ENCODE data around the gene ABHD16A. TPM values are rescaled to one million over a fixed set of nuclear protein-coding genes. Genes with fewer than 3 reads are reported as not detected.

ABHD16A gene
- total and polyA plus RNA-seq, 2 of the 13 experiments (the other 11 are each of a cell fraction or from before 2014, with no cell fraction given) = 43.5 to 45.4 TPM

DNA sequence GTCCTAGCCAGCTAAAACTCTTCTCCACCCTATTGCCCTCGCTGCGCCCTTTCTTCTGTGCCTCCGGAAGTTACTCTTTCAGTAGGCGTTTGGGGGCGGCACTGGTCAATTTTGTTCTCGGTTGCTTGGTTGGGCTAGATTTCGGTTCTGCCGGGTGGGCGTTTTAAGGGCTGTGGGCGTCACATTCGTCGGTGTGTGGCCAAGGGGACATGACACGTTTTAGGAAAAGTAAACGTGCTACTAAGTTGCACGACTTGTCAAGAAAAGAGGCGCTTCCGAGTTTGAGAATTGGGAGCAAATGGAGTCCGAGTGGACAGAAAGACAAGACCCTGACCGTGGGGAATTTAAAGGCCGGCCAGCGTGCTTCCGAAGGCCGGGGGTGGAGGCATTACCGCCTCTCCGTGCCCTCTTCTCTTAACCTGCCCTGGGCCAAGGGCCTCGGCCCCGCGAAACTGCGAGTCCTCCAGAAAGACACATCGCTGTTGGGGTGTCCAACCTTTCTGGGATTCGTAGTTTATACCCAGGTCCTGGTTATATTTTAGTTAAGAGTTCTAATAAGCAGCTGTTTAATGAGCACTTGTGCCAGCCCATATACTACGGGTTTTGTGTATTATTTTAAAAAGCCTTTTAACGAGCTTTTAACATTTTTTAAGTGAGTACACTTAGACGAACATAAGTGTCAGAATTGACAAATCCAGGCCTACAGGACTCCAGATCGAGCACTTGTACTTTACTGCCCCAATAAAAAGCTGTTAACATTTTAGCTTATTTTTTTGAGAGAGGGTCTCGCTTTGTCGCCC, 50.0 kb downstream of the ABHD16A start (continued):
- TF ChIP-seq, protein P1, sequence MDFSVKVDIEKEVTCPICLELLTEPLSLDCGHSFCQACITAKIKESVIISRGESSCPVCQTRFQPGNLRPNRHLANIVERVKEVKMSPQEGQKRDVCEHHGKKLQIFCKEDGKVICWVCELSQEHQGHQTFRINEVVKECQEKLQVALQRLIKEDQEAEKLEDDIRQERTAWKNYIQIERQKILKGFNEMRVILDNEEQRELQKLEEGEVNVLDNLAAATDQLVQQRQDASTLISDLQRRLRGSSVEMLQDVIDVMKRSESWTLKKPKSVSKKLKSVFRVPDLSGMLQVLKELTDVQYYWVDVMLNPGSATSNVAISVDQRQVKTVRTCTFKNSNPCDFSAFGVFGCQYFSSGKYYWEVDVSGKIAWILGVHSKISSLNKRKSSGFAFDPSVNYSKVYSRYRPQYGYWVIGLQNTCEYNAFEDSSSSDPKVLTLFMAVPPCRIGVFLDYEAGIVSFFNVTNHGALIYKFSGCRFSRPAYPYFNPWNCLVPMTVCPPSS (IDR thresholded peaks at IDR 0.05) = no peak
- TF ChIP-seq ZNF792 (CRISPR knock-in tag; IDR thresholded peaks at IDR 0.05) (peak; percentile 40; the same call in 1 of the 2 replicates), ZSCAN9 (CRISPR knock-in tag; IDR thresholded peaks at IDR 0.05; ENCODE audit: borderline replicate concordance) (peak; percentile 52; the same call in 1 of the 2 replicates), ELF1 (CRISPR knock-in tag; IDR thresholded peaks at IDR 0.05) (peak; percentile 61; the same call in 1 of the 2 replicates), RARG (CRISPR knock-in tag; IDR thresholded peaks at IDR 0.05; ENCODE audit: low read depth) (no peak), ZNF644 (CRISPR knock-in tag; IDR thresholded peaks at IDR 0.05; ENCODE audit: low read depth) (no peak), ZNF446 (CRISPR knock-in tag; IDR thresholded peaks at IDR 0.05) (peak; percentile 67; the same call in 1 of the 2 replicates), ZNF431 (CRISPR knock-in tag; IDR thresholded peaks at IDR 0.05; ENCODE audit: borderline replicate concordance, low read depth) (no peak; the same call in 1 of the 2 replicates), ZC3H13 (CRISPR knock-in tag; IDR thresholded peaks at IDR 0.05) (no peak; the same call in 1 of the 2 replicates), ZNF670 (CRISPR knock-in tag; IDR thresholded peaks at IDR 0.05; ENCODE audit: borderline replicate concordance) (peak; percentile 68; the same call in 1 of the 2 replicates), MYNN (CRISPR knock-in tag; IDR thresholded peaks at IDR 0.05; ENCODE audit: low read depth) (peak; percentile 74; the same call in 1 of the 2 replicates)
- TF ChIP-seq, protein P2, sequence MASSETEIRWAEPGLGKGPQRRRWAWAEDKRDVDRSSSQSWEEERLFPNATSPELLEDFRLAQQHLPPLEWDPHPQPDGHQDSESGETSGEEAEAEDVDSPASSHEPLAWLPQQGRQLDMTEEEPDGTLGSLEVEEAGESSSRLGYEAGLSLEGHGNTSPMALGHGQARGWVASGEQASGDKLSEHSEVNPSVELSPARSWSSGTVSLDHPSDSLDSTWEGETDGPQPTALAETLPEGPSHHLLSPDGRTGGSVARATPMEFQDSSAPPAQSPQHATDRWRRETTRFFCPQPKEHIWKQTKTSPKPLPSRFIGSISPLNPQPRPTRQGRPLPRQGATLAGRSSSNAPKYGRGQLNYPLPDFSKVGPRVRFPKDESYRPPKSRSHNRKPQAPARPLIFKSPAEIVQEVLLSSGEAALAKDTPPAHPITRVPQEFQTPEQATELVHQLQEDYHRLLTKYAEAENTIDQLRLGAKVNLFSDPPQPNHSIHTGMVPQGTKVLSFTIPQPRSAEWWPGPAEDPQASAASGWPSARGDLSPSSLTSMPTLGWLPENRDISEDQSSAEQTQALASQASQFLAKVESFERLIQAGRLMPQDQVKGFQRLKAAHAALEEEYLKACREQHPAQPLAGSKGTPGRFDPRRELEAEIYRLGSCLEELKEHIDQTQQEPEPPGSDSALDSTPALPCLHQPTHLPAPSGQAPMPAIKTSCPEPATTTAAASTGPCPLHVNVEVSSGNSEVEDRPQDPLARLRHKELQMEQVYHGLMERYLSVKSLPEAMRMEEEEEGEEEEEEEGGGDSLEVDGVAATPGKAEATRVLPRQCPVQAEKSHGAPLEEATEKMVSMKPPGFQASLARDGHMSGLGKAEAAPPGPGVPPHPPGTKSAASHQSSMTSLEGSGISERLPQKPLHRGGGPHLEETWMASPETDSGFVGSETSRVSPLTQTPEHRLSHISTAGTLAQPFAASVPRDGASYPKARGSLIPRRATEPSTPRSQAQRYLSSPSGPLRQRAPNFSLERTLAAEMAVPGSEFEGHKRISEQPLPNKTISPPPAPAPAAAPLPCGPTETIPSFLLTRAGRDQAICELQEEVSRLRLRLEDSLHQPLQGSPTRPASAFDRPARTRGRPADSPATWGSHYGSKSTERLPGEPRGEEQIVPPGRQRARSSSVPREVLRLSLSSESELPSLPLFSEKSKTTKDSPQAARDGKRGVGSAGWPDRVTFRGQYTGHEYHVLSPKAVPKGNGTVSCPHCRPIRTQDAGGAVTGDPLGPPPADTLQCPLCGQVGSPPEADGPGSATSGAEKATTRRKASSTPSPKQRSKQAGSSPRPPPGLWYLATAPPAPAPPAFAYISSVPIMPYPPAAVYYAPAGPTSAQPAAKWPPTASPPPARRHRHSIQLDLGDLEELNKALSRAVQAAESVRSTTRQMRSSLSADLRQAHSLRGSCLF (CRISPR knock-in tag; IDR thresholded peaks at IDR 0.05; ENCODE audit: borderline replicate concordance) = no peak
- TF ChIP-seq, protein P3, sequence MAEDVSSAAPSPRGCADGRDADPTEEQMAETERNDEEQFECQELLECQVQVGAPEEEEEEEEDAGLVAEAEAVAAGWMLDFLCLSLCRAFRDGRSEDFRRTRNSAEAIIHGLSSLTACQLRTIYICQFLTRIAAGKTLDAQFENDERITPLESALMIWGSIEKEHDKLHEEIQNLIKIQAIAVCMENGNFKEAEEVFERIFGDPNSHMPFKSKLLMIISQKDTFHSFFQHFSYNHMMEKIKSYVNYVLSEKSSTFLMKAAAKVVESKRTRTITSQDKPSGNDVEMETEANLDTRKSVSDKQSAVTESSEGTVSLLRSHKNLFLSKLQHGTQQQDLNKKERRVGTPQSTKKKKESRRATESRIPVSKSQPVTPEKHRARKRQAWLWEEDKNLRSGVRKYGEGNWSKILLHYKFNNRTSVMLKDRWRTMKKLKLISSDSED (CRISPR knock-in tag; IDR thresholded peaks at IDR 0.05) = 0 out of 2 replicates have a peak, but pooled peaks have one; percentile 40
- TF ChIP-seq, protein P4, sequence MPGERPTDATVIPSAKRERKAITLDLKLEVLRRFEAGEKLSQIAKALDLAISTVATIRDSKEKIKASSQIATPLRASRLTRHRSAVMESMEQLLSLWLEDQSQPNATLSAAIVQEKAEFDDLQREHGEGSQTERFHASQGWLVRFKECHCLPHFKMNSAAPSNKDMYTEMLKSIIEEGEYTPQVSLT (CRISPR knock-in tag; IDR thresholded peaks at IDR 0.05; ENCODE audit: borderline replicate concordance, low read depth) = 0 out of 2 replicates have a peak, but pooled peaks have one; percentile 15
- TF ChIP-seq, protein P5, sequence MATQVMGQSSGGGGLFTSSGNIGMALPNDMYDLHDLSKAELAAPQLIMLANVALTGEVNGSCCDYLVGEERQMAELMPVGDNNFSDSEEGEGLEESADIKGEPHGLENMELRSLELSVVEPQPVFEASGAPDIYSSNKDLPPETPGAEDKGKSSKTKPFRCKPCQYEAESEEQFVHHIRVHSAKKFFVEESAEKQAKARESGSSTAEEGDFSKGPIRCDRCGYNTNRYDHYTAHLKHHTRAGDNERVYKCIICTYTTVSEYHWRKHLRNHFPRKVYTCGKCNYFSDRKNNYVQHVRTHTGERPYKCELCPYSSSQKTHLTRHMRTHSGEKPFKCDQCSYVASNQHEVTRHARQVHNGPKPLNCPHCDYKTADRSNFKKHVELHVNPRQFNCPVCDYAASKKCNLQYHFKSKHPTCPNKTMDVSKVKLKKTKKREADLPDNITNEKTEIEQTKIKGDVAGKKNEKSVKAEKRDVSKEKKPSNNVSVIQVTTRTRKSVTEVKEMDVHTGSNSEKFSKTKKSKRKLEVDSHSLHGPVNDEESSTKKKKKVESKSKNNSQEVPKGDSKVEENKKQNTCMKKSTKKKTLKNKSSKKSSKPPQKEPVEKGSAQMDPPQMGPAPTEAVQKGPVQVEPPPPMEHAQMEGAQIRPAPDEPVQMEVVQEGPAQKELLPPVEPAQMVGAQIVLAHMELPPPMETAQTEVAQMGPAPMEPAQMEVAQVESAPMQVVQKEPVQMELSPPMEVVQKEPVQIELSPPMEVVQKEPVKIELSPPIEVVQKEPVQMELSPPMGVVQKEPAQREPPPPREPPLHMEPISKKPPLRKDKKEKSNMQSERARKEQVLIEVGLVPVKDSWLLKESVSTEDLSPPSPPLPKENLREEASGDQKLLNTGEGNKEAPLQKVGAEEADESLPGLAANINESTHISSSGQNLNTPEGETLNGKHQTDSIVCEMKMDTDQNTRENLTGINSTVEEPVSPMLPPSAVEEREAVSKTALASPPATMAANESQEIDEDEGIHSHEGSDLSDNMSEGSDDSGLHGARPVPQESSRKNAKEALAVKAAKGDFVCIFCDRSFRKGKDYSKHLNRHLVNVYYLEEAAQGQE (IDR thresholded peaks at IDR 0.05; ENCODE audit: borderline replicate concordance in 1 of 2, low read depth in 1 of 2, low read length in 2 of 2) = peak in 1 of 2 experiments; percentile 67; a peak in 1 of 4 replicates
- TF ChIP-seq, protein P6, sequence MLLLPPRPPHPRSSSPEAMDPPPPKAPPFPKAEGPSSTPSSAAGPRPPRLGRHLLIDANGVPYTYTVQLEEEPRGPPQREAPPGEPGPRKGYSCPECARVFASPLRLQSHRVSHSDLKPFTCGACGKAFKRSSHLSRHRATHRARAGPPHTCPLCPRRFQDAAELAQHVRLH (CRISPR knock-in tag; IDR thresholded peaks at IDR 0.05; ENCODE audit: borderline replicate concordance, low read depth) = no peak
